Transverse colon (tissue), 4 donors: Measurements from ENCODE around the gene UROD. TPM values are rescaled to one million over a fixed set of nuclear protein-coding genes. Genes with fewer than 3 reads are reported as not detected.
A peak's percentile ranks its signal among the peaks of the same experiment; 100 is the strongest.
"Not testable (repeated sequence)": the region's sequence is repeated elsewhere in the genome, so short reads cannot be mapped to it uniquely, and the experiment has no call there.

ENCODE experiments used
- DNase-seq: peaks from one replicate; pipeline ENCODE4 v3.0.0-alpha.2; 2019
- H3K27ac ChIP-seq, 4 donors: fragments of 200-600 bp; sonication (generic); 2 replicates each; pipeline ENCODE4 v1.5.1; 2016 to 2018; ENCODE audit warnings: inconsistent platforms in 4 of 4
- H3K27me3 ChIP-seq: fragments of 200-600 bp; sonication (generic); 2 replicates; pipeline ENCODE4 v1.5.1; 2017; ENCODE audit warnings: inconsistent platforms
- H3K36me3 ChIP-seq, 4 donors: fragments of 200-600 bp; sonication (generic); 2 replicates each; pipeline ENCODE4 v1.5.1; 2017 to 2019; ENCODE audit warnings: inconsistent platforms in 4 of 4
- H3K4me1 ChIP-seq, 4 donors: fragments of 200-600 bp; sonication (generic); 2 replicates each; pipeline ENCODE4 v1.5.1; 2017 to 2020; ENCODE audit warnings: inconsistent platforms in 4 of 4
- H3K4me3 ChIP-seq, 4 donors: fragments of 200-600 bp; sonication (generic); 1 replicate in 1 of 4; 2 replicates in 3 of 4; pipeline versions ENCODE4 v1.5.1 to v1.6.1; 2017 to 2019; ENCODE audit warnings: inconsistent platforms in 4 of 4
- H3K9me3 ChIP-seq, 2 donors: fragments of 200-600 bp; sonication (generic); 2 replicates each; pipeline ENCODE4 v1.5.1; 2017 to 2019; ENCODE audit warnings: inconsistent platforms in 2 of 2
- CTCF ChIP-seq, 5 experiments: fragments of 200-600 bp in 3 of 5; fragments of 450-650 bp in 2 of 5; sonication (generic) in 3 of 5; IDR thresholded peaks; 1 replicate in 2 of 5; 2 replicates in 3 of 5; pipeline ENCODE4 v1.5.1; 2016 to 2017; ENCODE audit warnings: antibody characterized with exemption in 5 of 5, inconsistent platforms in 3 of 5, mild to moderate bottlenecking in 2 of 5, moderate library complexity in 1 of 5
- EP300 ChIP-seq: sonication (generic); formaldehyde crosslinking; IDR thresholded peaks from one replicate; pipeline ENCODE4 v1.6.1; 2017; ENCODE audit warnings: antibody characterized with exemption, low read depth
- POLR2A ChIP-seq: fragments of 450-650 bp; IDR thresholded peaks from one replicate; pipeline ENCODE4 v1.6.1; 2016; ENCODE audit warnings: antibody characterized with exemption, mild to moderate bottlenecking, moderate library complexity
- POLR2AphosphoS5 ChIP-seq, 3 donors: sonication (generic); formaldehyde crosslinking; IDR thresholded peaks; one replicate each; pipeline ENCODE4 v1.6.1; 2016; ENCODE audit warnings: antibody characterized with exemption in 3 of 3
- WGBS, 2 donors: methylation state at CpG; one replicate each; pipeline ENCODE4 v1.1.5; 2018; ENCODE audit warnings: low coverage in 1 of 2; 5-methylcytosine and 5-hydroxymethylcytosine counted together
- in situ Hi-C, 4 donors: fragments of 200-750 bp; cut with MboI; loops; one replicate each; pipeline versions ENCODE4 v1.15.0 to v1.15.1; 2017; ENCODE audit warnings: low sequenced_read_pairs in 3 of 4, low pct_ligation_motif_present in 1 of 4, low pct_unique_long_range_greater_than_20kb in 1 of 4
- intact Hi-C: fragments of 100-400 bp; cut with DNase I; formaldehyde crosslinking; loops from one replicate; pipeline ENCODE4 v1.15.1; 2023; ENCODE audit warnings: low total_unique reads
- total RNA-seq, 4 donors: library from RNA; depleted of rRNA; stranded (reverse); fragments of >200 nt; gene quantifications; one replicate each; pipeline ENCODE4 v1.1.0, GENCODE V29; 2016

Gene UROD
- total RNA-seq, 4 donors from 2014 or later = 46.4 to 85.7 (median 63.9) TPM

DNA sequence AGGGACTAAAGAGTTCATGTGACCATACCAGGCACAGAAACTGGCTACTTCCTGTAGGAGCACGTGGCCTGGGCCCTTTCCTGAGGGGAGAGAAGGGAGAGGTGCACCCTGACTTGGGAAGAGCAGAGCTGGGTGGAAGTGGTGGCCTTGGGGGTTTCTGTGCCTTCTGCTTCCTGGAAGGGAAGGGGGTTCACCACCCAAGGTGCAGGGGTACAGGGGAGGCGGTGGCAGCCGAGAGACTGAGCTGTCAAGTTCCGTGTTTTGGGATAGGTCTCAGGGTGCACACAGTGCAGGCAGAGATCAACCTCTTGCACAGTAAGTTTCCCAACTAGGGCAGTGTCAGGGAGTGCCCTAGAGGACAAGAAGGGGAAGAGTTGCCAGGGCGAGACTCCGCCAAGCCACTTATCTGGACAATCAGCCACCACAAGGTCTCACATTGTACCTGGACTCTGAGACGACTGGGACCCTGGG lies 11.0 kb upstream of the UROD start:
- H3K9me3 ChIP-seq = no peaks in the 10 kb centered on the region
- H3K27ac ChIP-seq = no peak overlapping the region
- in situ Hi-C loops (loop anchor here in 2 of 4 donors (25.0 kb wide), 2 partner anchors 164 to 214 kb away; partner anchors contain the start of genes BEST4 (in 1 of the 2), PTCH2 (in 1 of the 2) and RPS8 (in 1 of the 2)), intact Hi-C loops (no loop called here)
- TF ChIP-seq EP300 = no peak
- no peak for TF ChIP-seq CTCF (IDR thresholded peaks at IDR 0.05)
- TF ChIP-seq POLR2A = no peak
- no peak for TF ChIP-seq POLR2AphosphoS5 (IDR thresholded peaks at IDR 0.05)
- peaks cover 0 to 35% (median 9%) of the 10 kb centered on the region in 4 donors for H3K36me3 ChIP-seq
- no peaks in the 10 kb centered on the region for H3K4me1 ChIP-seq
- no peak overlapping the region for H3K4me3 ChIP-seq
- no peak for DNase-seq
- WGBS, 2 donors = 40 to 79% methylated on average over 1 to 7 of the region's 7 CpGs
- H3K27me3 ChIP-seq = no peaks in the 10 kb centered on the region

GRCh38 chr1:45001576-45001975 lies 10.5 kb upstream of the UROD start:
- WGBS, 2 donors = 93% methylated on average over 8 of the region's 8 CpGs; no CpG with 5 or more reads in 1 of the 2 donors
- in situ Hi-C loops = loop anchor here in 2 of 4 donors (25.0 kb wide), 2 partner anchors 164 to 214 kb away; partner anchors contain the start of genes BEST4 (in 1 of the 2), PTCH2 (in 1 of the 2) and RPS8 (in 1 of the 2)
- H3K27me3 ChIP-seq, DNase-seq, H3K27ac ChIP-seq, H3K9me3 ChIP-seq, H3K4me1 ChIP-seq, intact Hi-C loops, H3K4me3 ChIP-seq: not testable (repeated sequence)
- peaks cover 0 to 40% (median 10%) of the 10 kb centered on the region in 4 donors for H3K36me3 ChIP-seq
- peak; percentile 3 for TF ChIP-seq POLR2A

GRCh38 chr1:45002650-45003645 lies 9.1 kb upstream of the UROD start:
- 73 to 88% methylated on average over 1 to 17 of the region's 17 CpGs for WGBS, 2 donors
- no peaks in the 10 kb centered on the region for H3K4me1 ChIP-seq
- H3K9me3 ChIP-seq = no peaks in the 10 kb centered on the region
- intact Hi-C loops = no loop called here
- TF ChIP-seq EP300 = no peak
- TF ChIP-seq POLR2AphosphoS5 (IDR thresholded peaks at IDR 0.05) = no peak
- in situ Hi-C loops = loop anchor here in 2 of 4 donors (25.0 kb wide), 2 partner anchors 166 to 216 kb away; partner anchors contain the start of genes BEST4 (in 1 of the 2), PTCH2 (in 1 of the 2) and RPS8 (in 1 of the 2)
- H3K4me3 ChIP-seq = no peak overlapping the region
- DNase-seq = no peak
- H3K36me3 ChIP-seq = peaks cover 0 to 52% (median 17%) of the 10 kb centered on the region in 4 donors
- H3K27me3 ChIP-seq = no peaks in the 10 kb centered on the region
- H3K27ac ChIP-seq = no peak overlapping the region

GRCh38 chr1:45003741-45004140 lies 8.3 kb upstream of the UROD start:
- intact Hi-C loops = no loop called here
- in situ Hi-C loops = loop anchor here in 2 of 4 donors (25.0 kb wide), 2 partner anchors 166 to 216 kb away; partner anchors contain the start of genes BEST4 (in 1 of the 2), PTCH2 (in 1 of the 2) and RPS8 (in 1 of the 2)
- no peaks in the 10 kb centered on the region for H3K9me3 ChIP-seq
- H3K27ac ChIP-seq = no peak overlapping the region
- H3K36me3 ChIP-seq = peaks cover 0 to 59% (median 20%) of the 10 kb centered on the region in 4 donors
- 95% methylated on average over 14 of the region's 14 CpGs; no CpG with 5 or more reads in 1 of the 2 donors for WGBS, 2 donors
- no peak for DNase-seq
- H3K4me3 ChIP-seq = no peak overlapping the region
- TF ChIP-seq POLR2A (no peak), CTCF (IDR thresholded peaks at IDR 0.05) (no peak), POLR2AphosphoS5 (IDR thresholded peaks at IDR 0.05) (no peak), EP300 (no peak)
- no peaks in the 10 kb centered on the region for H3K27me3 ChIP-seq
- no peaks in the 10 kb centered on the region for H3K4me1 ChIP-seq
